M059J (cell line): ENCODE data around the gene ADH1C. TPM values are rescaled to one million over a fixed set of nuclear protein-coding genes. Genes with fewer than 3 reads are reported as not detected.
A peak's percentile ranks its signal among the peaks of the same experiment; 100 is the strongest.
"Not testable (repeated sequence)": the region's sequence is repeated elsewhere in the genome, so short reads cannot be mapped to it uniquely, and the experiment has no call there.

Source experiments
- DNase-seq: peaks from one replicate; pipeline ENCODE4 v3.0.0-alpha.2; 2012; ENCODE audit warnings: low read depth
- total RNA-seq: library from RNA; depleted of rRNA; stranded (reverse); fragments of >200 nt; shearing (Covaris generic); gene quantifications from 2 replicates; pipeline ENCODE4 v1.2.3, GENCODE V29; 2014; rRNA removed

Gene ADH1C
- total RNA-seq = 0.05 and 0.57 TPM in 2 replicates

- no peak for DNase-seq
Observed at GRCh38 chr4:99352602-99353537, at the start of gene ADH1C. TSS of gene ADH1C (minus strand) at chr4:99352746. CDS start at chr4:99352675, 71 bp downstream.

GRCh38 chr4:99400831-99401230 lies 48.3 kb upstream of the ADH1C start:
- DNase-seq = no peak

DNA sequence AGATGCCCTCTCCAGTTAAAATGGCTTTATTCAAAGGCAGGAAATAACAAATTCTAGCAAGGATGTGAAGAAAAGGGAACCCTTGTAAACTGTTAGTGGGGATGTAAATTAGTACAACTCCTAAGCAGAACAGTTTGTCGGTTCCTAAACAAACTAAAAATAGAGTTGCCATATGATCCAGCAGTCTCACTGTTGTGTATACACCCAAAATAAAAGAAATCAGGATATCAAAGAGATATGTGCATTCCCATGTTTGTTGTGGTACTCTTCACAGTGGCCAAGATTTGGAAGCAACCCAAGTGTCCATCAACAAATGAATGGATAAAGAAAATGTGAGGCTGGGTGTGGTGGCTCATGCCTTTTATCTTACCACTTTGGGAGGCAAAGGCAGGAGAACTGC lies 46.5 kb upstream of the ADH1C start:
- no peak for DNase-seq

DNA sequence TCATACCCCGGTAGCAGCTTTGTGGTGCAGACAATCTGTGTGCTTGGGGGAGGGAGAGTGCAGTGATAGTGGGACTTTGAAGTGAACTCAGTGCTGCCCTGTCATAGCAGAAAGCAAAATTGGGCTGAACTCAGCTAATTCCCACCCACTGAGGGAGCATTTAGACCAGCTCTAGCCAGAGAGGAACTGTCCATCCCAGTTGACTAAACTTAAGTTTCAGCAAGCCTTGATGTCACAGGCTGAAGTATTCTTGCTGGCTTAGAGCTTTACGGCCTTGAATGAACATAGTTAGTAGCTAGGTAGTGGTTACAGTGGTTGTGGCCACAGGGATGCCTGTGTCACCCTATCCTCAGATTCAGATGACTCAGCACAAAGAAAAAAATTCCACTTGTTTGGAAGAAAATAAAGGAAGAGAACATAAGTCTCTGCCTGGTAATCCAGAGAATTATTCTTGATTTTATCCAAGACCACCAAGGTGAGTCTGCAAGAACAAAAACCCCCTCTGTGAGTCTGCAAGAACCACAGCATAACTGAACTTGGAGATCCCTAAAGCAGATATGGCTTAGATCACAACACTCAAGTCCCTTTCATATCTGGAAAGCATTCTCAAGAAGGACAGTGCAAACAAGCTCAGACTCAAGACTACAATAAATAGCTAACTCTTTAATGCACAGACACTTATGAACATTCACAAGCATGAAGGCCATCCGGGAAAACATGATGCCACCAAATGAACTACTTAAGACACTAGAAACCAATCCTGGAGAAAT lies 43.2 kb upstream of the ADH1C start:
- peak; percentile 73 for DNase-seq

DNA sequence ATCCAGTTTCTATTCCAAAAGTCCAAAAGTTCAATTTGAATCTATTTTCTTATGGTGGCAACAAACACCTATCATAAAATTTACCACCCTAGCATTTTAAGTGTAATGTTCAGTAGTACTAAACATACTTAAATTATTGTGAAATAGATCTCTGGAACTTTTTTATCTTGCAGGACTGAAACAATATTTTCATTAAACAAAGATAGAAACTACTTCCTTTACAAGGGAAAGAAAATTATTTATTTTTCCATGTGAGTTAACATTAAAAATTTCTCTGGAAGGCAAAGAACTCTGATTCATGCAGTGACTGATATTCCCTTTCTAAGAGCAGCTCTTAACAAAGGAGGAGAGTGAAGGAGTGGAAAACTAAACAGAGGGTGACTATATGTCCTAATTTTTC lies 42.4 kb upstream of the ADH1C start:
- DNase-seq = peak; percentile 25

DNA sequence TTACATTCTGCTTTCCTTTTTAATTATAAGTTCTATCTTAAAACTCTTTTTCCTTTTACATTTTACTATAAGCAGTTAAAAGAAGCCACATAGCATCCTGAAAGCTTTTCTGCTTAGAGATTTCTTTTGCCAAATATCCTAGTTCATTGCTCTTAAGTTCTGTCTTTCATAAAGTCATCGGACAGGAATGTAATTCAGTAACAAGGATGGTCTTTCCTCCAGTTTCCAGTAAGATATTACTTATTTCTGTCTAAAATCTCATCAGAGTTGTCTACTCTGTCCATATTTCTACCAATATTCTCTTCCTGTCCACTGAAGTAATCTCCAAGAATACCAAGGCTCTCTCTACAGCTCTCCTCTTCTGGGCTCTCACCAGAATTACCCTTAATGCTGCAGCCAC lies 37.5 kb upstream of the ADH1C start:
- DNase-seq = no peak

- DNase-seq = no peak
Observed at GRCh38 chr4:99389606-99390005, 37.1 kb upstream of the ADH1C start.

DNA sequence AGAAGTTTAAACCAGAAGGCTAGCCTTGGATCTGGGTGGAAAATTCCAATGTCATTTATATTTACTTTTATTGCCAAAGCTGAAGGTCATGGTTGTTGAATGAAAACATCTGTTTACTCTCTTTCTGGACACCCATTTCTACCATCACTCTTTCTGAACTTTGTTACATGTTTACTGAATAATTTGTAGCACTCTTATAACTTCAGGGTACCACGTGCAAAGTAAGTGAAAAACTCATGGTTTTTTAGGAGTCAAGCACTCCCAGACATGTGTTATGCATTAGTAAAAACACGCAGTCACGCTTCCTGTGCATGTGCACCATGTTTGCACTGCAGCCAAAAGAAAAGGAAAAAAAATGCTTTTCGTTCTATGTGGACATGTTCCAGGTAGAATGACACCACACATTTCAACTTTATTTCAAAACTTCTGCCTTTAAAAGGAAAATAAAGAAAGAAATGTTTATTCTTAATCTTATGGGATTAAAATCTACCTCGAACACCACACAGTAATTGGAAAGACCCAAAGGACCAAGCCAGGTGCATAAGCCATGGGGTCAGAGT lies 31.4 kb upstream of the ADH1C start:
- peak; percentile 25 for DNase-seq

DNA sequence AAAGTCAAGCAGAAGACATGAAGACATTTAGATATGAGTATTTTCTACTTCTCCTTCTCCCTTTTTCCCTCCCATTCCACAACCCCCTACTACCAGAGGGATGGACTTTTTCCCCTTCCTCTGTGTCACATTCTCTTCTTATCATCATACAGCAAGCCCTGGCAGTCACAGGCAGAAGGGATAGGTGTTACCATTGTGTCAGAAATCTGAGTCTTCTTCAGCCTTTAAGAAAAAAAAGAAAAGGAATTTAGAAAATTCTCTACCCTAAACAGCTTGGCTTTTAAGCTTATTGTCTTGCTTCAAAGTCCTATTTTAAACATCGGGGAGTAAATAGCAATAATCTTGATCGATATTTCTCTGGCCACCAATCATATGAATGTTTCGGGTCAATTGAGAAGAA lies 30.9 kb upstream of the ADH1C start:
- DNase-seq = no peak

- no peak for DNase-seq
Observed at GRCh38 chr4:99382745-99383360, 30.3 kb upstream of the ADH1C start.

GRCh38 chr4:99381588-99382175 lies 29.1 kb upstream of the ADH1C start:
- DNase-seq = no peak

- no peak for DNase-seq
Observed at GRCh38 chr4:99379571-99379970, 27.0 kb upstream of the ADH1C start.

- no peak for DNase-seq
Observed at GRCh38 chr4:99378876-99379275, 26.3 kb upstream of the ADH1C start.

- DNase-seq = peak; percentile 7
Observed at GRCh38 chr4:99377341-99377740, 24.8 kb upstream of the ADH1C start.

- DNase-seq = not testable (repeated sequence)
Observed at GRCh38 chr4:99372464-99372863, 19.9 kb upstream of the ADH1C start.

- not testable (repeated sequence) for DNase-seq
Observed at GRCh38 chr4:99367817-99368216, 15.3 kb upstream of the ADH1C start.

DNA sequence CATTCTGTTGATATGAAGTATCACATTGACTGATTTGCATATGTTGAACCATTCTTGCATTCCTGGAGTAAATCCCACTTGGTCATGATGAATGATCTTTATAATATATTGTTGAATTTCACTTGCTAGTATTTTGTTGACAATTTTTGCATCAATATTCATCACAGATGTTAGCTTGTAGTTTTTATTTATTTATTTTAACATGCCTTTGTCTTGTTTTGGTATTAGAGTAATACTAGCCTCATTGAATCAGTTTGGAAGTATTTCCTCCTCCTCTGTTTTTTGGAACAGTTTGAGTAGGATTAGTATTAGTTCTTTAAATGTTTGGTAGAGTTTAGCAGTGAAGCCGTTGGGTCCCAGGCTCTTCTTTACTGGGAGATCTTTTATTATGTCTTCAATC lies 13.9 kb upstream of the ADH1C start:
- DNase-seq = no peak

DNA sequence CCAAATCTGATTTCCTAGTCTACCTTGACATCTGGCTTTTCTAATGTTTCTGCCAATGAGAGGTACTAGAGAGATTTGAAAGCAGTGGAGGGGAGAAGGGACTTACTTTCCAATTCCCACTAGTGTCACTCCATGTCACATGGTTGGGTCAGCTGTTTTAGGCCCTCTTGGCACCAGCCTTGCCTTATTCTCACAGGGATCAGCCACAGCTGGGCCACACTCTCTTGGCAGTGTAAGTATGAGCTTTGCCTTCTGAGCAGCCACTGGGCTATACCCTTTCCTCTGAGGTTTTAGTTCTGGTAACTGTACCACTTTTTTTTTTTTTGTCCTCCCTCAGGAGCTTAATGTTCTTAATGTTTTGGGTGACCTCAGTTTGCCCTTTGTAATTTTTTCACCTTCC lies 10.2 kb upstream of the ADH1C start:
- no peak for DNase-seq

GRCh38 chr4:99361899-99362275 lies 9.3 kb upstream of the ADH1C start:
- no peak for DNase-seq

DNA sequence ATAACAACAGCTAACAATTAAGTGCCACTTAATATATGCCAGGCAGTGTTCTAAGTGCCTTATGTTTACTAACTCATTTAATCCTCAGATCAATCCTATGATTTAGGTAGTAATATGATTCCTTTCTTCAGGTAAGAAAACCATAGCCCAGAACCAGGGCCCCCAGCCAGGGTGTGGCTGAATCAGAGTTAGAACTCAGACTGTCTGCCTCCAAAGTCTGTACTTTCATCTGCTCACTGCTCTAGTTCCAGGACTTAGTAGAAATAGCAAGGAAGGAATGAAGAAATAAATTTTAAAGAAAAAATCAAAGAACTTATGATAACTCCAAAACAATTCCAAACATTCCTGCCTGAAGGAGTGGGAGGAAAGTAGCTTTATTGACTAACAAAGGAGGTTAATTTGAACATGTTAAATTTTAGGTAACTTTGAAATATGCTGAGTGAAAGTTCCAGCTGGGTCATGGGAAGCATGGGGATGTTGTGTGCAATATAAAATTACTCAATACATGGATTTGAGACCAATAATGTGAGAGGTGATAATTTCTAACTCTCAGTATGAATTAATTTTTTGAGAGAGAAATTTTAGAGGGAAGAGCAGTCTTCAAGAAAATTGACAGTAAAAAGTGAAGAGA lies 8.8 kb upstream of the ADH1C start:
- no peak for DNase-seq
